GM19372 (cell line): Measurements from ENCODE around the gene LRP1B.

Source experiments
- ATAC-seq: cut with Tn5 transposase; IDR thresholded peaks from one replicate; pipeline ENCODE4 v1.9.1; 2021; ENCODE audit warnings: mild to moderate bottlenecking, low read depth, moderate library complexity; ENCODE audit not compliant: unreplicated experiment

Gene LRP1B

DNA sequence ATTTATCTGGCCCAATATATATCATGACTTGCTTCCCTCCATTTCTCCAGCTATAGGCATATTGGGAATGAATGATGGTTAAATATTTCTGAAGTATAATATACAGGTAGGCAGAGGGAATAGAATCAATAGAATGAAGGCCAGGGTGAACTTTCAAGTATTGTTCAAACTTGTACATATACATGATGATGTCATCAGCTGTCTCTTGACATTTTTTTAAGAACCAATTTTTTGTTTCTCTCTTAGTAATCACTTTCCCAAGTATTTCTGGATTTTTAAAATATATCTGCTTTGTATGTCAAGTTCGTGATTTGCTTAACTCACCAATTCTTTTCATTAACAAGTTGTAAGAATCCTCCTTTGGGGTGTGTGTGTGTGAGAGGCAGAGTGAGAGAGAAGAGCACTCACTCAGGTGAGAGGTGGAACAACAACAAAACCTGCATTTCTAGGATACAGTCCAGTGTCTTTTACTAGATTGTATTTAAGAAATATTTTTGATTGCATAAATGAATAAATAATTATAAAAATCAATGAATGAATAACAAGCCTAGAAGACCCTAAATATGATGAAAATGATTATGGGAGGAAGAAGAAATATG lies 1239.1 kb downstream of the LRP1B start:
- ATAC-seq, result no peak

DNA sequence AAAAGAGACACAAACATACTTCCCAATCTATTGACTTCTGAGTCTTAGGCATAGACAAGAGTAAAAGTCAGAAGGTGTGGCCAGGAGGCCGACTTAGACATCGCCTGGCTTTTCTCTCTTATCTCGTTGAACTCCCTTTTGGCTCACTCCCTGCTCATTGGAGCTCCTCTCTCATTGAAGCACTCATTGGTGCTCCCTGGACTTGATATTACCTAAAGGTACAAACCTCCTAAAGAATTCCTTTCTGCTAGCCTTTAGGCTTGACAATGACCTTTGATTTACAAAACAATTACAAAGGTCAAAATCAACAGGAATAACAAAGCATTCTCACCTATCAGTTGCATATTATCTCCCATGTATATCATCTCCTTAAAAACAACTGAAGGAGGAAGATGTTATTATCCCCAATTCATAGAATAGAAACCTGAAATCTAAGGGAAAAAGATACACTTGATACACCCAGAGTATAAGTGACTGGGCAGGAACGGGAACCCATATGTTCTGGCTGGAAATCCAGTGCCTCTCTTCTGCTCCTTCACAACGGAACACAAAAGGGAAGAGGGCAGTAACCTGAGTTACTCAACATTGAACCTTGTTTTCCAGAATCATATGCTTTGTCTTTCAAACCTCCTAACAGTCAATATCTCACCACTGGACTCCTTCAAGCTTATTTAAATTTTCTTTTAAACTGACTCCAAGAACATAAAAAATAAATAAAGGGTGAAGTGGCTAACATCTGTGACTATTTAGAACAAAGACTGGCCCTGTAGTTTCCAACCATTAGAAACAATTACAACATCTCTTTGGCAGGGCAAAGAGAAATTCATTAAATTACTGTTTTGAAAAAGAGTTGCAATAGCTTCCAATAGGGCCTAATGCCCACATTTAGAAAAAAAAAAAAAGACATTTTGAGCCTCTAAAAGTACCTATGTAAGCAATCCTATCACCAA lies 1247.9 kb downstream of the LRP1B start:
- ATAC-seq, result no peak

DNA sequence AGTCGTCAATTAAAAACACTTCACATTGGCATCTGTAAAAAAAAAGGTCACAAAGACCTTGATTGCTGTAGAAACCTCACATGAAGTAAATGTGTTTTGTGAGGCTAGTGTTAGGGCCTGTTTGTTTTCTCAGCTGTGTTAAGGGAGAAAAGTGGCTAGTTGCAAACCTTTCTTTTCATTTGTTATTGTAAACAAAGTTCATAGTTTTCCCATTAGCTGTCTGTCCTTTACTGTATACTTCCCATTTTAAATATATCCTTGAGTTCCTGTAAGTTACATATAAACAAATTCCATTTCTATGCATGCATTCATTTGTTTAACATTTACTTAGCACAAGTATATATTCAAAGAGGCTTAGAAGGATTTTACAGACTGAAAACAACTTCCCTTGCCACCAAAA lies 1250.2 kb downstream of the LRP1B start:
- no peak for ATAC-seq

DNA sequence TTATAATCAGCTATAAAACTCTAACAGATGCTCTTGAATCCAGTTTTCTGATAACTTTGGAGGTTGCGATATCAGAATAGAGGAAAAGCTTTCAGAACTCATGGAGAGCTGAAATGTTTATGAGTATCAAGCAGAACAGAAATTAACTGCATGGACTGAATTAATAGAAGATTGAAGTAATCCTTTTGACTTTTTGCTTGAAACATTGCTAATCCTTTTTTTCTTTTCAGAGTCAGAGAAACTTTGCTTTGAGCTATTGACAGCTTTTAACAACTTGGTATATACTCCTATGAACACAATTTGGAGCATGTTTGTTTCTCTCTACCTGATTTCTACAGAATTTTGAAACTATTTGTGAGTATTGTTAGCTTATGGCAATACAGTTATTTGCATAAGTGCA lies 1254.8 kb downstream of the LRP1B start:
- no peak for ATAC-seq

DNA sequence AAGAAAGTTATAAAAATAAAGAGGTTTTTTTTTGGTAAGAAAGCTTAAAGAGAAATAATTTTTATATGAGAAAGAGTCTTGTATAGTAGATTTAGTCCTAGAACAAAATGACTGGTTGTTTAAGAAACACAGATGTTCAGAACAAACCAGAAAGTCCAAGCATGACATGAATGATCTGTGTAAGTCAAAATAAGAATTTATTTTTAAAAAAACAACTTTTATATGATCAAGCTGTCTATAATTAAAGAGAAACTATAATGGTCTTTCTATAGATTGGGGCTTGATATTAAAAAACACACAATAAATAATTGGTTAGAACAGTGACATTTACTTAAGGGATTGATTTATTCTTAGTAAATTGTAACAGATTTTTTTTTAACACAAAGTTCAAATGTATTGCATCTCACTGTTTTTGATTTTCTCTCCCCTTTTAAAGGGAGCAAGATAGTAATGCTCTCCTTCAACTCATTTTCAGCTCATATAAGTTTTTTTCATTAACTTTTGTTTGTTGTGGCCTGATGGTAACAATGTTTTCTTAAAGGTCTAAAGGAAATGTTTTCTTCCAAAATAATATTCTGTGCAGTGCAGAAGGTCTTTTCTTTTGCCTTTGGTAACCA lies 1256.8 kb downstream of the LRP1B start:
- ATAC-seq, result no peak

DNA sequence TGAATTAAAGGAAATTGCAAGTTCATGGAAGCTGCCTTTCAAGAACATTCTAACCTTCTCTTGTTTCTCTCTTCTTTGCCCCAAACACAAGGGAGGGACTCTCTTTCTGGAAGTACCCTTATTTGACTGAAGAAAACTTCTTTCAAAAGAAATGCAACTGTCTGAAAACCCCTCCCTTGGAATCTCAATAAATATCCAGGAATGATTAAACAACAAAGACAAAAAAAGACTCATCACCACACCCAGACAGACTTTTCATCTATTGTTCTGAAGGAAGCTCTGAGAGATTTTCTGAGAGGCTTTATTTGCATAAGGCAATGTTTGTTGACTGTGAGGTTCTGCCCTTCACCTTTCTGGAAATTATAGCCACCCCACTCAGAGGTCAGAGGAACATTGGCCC lies 1260.9 kb downstream of the LRP1B start:
- ATAC-seq, result no peak

DNA sequence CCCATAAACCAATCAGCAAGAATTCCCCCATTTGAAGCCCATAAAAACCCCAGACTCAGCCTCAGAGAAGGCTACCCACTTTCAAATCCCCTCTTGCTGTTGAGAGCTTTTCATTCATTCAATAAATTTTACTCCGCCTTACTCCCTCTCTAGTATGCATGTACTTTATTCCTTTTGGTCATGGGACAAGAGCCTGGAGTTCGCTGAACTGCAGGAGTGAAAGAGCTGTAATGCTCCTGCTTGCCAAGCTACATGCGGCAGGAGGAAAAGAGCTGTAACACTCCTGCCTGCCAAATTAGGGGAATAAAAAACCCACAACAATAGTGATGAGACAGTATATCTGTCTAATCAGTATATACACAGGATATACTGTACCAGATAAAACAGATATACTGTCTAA lies 1261.7 kb downstream of the LRP1B start:
- ATAC-seq, result no peak

DNA sequence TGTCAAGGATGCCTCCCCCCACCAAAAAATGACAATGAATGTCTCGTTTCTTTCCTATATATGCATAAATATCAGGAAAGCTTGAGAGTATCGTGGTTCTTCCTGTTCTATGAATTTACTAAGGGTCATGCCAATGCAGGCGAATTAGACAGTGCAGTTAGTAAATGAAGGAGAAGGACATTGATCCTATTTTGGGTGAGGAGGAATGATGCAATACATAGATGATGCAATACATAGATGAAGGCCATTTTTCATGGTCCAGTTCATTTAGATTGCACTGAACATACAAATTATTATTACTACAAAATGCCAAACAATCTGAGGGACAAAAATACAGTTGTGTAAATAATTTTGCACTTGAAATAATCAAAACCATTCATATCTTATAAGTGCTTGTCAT lies 1265.0 kb downstream of the LRP1B start:
- no peak for ATAC-seq

DNA sequence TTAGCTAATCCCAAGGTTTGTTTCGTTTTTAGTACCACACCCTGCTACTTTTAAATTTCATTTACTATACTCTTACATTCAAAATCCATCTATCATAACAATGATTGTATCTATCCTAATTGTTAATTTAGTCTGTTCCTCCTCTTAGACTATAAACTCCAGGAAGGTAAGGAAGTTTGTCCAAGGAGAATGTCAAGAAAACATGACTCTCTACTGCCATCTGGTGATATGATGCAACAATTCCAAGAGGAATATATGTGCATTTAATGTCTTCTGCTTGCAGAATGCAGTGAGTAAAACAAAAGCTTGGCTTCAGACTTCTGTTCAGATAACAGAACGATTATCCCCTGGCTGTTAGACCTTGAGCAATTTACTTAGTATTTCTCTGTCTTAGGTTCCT lies 1267.1 kb downstream of the LRP1B start:
- no peak for ATAC-seq

DNA sequence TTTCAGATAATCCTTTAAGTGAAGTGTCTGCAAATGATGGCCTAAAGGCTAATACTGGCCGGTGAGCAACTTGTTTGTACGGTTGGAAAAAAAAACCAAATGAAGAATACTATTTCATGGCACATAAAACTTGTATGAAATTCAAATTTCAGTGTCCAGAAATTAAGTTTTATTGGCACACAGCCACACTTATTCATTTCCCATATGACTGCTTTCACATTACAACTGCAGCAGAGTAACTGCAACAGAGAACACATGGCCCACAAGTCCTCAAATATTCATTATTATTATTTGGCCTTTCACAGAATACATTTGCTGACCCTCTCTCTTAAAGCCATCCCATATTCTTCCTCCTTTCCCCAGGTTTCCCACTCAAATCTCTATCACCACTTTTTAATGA lies 1268.6 kb downstream of the LRP1B start:
- ATAC-seq, result no peak

DNA sequence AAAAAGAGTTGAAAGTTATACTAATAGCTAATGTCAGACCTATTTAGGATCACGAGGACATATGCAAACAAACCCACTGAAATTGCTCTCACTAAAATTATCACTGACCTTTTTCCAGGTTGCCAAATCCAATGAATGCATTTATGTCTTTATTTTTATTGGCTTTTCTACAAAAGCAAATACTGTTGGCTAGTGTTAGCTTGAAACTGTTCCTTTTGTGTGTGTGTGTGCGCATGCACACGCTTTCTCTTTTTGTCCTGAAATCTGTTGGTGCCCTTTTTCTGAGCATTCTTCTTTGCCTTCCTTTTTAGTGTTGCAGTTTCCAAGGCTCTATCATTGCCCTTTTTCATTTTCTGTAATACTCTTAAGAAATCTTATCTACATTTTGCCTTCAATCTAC lies 1269.2 kb downstream of the LRP1B start:
- ATAC-seq, result no peak

DNA sequence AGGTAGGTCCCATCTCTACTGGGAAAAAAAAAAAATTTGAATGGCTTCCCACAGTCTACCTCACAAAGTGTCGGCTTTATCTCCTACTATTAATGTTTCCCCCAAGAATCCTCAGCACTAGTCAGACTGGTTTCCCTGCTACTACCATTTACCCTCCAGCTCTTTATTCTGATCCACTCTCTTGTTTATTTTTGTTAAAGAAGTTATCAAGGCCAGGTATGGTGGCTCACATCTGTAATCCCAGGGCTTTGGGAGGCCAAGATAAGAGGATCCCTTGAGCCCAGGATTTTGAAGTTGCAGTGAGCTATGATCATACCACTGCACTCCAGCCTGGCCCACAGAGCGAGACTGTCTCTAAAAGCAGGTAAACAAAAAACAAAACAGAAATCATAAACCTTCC lies 1275.3 kb downstream of the LRP1B start:
- ATAC-seq, result no peak

DNA sequence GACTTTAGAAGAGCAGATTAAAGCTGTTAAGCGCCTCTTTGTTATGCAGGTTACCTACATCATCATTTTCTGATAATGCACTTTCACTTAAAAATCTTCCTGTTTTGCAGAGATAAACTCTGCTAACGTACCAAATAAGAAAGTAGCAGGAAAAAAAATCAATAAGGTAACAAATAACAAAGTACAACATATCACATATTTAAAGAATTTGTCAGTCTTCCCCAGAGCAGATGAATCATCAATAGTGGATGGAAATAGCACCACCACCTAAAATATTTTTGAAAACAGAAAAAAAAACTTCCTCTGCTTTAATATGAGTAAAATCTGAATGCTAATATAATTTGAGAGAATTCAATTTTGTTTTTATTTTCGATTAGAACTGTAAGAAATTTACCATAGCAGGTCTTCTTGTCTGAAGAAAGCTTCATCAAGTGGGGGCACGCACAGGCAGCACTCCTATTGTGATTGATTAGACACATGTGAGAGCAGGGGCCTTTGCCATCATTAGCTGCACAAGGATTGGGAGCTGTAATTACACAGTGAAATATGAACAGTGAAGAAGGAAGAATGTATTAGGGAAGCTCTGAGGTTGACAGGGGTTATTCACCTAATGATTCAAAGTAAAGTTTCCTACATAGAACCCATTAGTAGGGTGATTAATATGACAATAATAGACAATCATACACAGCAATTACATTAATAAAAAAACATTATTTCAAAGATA lies 1279.4 kb downstream of the LRP1B start:
- no peak for ATAC-seq

DNA sequence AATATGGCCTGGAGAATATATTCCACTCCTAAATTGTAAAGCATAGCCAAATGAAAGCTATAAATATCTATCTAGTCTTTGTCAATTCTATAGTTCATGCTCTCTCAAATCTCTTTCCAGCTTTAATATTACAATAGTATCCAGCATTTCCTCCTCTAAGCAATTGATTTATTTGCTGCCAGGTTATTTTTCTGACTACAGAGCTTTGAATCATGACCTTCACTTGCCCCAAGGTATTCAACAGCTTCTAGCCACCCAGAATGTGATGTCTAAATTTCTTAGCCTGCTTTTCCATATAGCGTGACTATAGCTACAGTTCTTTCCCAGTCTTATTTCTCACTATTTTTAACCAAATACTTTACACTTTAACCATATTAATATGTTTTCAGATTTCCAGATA lies 1287.6 kb downstream of the LRP1B start:
- no peak for ATAC-seq

DNA sequence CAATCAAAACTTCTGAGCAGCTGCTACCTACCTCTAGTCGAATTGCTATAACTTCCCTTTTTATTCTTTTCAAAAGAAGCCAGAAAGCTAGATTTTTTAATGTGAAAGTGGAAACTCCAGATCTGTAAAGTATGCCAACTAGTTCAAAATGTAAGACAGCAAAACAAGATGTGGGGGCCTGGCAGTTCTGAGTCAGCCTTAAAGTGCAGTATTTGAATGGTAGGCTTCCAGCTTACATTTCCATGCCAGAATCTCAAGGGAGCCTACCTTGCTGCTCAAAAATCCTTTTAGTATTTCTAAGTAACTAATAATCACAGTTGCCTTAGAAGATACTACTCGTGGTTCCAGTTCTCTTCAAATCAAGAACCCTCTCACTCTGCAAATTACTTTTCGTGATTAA lies 1288.7 kb downstream of the LRP1B start:
- ATAC-seq, result no peak

DNA sequence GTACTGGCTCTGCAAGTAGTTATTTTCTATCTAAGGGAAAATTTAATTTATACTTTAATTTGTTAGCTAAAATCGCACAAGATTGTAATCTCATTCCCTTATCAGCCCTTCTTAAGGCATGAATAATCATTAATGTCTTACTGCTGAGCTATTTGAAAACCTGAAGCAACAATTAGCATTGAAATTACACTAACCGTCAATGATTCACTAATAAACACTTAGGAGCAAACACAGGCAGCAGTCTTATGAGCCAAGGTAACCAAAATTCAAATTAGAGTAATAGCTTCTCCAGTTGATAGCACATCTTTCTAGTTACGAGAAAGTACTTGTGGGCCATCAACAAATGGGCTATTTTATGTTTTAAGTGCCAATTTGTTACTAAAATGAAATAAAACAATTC lies 1289.7 kb downstream of the LRP1B start:
- no peak for ATAC-seq

DNA sequence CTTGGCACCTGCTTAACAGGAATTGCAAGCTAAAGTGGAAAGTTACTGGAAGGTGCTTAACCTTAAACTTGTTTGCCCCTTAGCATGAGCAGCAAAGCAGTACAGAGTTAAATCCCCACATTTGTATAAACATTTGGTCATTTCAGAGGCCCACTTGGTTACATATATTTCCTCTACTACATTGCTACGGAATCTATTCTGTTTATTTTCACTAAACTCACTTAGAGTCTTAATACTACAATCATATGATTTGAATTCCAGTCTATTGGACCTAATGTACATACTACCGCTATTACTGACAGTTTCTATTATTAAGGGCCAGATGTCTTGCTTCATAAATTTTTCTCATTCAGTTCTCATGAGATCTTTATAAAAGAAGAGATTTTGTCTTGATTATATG lies 1294.0 kb downstream of the LRP1B start:
- no peak for ATAC-seq

DNA sequence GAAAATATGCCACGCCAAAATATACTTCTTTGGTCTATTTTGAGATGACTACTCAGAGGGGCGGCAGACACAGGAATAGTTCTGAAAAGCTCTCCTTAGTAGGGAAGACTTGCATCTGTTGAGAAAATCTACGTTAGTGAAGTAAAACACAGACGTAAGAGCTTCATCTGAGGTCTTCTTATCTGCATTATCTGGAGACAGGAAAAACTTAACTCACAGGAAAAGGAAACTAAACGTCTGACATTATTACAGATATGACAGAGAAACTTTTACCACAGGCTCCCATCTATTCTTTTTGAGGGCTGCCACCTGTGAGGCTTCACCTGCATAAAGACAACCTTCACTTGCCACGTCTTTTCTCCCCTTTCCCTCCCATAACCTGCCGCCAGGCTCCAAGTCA lies 1295.7 kb downstream of the LRP1B start:
- no peak for ATAC-seq

DNA sequence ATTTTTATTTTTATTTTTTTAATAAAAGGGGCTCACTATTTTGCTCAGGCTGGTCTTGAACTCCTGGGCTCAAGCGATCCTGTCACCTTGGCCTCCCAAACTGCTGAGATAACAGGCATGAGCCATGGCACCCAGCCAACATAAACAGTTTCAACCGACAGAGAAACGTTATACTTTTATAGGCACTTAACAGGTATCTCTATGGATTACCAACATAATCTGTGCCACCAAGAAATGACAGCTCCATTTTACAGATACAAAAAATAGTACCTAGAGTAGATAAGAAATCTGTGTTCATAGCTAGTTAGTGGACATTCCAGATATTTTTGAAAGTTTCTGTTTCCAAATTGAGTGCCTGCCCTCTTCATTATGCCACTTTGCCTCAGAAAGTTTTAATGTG lies 1316.7 kb downstream of the LRP1B start:
- no peak for ATAC-seq

DNA sequence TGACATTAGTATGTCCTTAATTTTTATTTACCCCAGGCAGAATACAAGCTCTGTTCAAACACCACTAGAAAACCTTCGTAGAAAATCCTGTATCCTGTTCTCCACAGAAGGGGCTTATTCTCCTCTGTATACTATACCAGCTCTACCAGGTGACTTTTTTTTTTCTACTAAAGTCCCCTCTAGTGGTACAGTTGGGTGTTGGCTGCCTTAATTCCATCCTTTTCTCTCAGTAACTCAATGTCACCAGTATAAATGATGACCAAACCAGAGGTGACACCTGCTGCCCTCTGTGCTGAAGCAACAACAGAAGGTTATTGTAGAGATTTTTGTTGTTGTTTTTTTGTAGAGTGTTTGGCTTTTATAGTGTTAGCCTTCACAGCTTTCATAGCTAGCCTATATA lies 1322.0 kb downstream of the LRP1B start:
- no peak for ATAC-seq

DNA sequence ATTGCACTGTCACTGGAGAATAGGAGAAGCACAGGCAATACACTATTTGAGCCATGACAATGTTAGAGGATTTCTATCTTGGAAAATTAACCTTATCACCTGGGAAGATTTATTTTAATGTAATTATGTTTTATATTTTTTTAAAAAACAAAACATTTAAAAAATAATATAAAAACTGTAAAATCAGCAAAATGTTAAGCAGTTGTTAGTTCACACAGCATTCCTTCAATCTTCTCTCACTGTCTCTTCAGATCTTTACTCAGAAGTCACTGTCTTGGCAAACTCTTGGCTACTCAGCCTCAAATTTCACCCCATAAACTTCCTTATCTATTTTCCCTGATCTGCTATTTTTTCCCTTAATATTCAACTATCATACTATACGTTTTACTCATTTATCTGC lies 1322.6 kb downstream of the LRP1B start:
- ATAC-seq, result no peak
